Measurements from ENCODE around the gene EXD1.
"Not testable (repeated sequence)": the region's sequence is repeated elsewhere in the genome, so short reads cannot be mapped to it uniquely, and the experiment has no call there.

- TF ChIP-seq, protein P1, sequence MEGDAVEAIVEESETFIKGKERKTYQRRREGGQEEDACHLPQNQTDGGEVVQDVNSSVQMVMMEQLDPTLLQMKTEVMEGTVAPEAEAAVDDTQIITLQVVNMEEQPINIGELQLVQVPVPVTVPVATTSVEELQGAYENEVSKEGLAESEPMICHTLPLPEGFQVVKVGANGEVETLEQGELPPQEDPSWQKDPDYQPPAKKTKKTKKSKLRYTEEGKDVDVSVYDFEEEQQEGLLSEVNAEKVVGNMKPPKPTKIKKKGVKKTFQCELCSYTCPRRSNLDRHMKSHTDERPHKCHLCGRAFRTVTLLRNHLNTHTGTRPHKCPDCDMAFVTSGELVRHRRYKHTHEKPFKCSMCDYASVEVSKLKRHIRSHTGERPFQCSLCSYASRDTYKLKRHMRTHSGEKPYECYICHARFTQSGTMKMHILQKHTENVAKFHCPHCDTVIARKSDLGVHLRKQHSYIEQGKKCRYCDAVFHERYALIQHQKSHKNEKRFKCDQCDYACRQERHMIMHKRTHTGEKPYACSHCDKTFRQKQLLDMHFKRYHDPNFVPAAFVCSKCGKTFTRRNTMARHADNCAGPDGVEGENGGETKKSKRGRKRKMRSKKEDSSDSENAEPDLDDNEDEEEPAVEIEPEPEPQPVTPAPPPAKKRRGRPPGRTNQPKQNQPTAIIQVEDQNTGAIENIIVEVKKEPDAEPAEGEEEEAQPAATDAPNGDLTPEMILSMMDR (IDR thresholded peaks at IDR 0.05; ENCODE audit: low read length): not testable (repeated sequence)
- TF ChIP-seq EZH2 (optimal IDR thresholded peaks at IDR 0.05; ENCODE audit: low read depth, low read length); EZH2phosphoT487 (IDR thresholded peaks at IDR 0.05; ENCODE audit: low read length): not testable (repeated sequence)
Observed at GRCh38 chr15:41135580-41135979, 95.0 kb downstream of the EXD1 start.
